Ovary (tissue), 9 donors: ENCODE results near the gene SNORC. TPM values are rescaled to one million over a fixed set of nuclear protein-coding genes. Genes with fewer than 3 reads are reported as not detected.

Experiments
- DNase-seq, 5 donors: peaks; one replicate each; pipeline ENCODE4 v3.0.0-alpha.2; 2019 to 2020
- H3K27ac ChIP-seq, 2 donors: fragments of 200-600 bp; one replicate each; pipeline versions ENCODE4 v1.5.1 to v1.8.0; 2019 to 2022
- H3K27me3 ChIP-seq: fragments of 200-600 bp; one replicate; pipeline ENCODE4 v1.8.0; 2022
- H3K36me3 ChIP-seq: fragments of 200-600 bp; sonication (generic); one replicate; pipeline ENCODE4 v1.5.1; 2019
- H3K4me1 ChIP-seq: one replicate; pipeline ENCODE4 v1.8.1; 2013; ENCODE audit warnings: mild to moderate bottlenecking, moderate library complexity; ENCODE audit not compliant: insufficient read depth
- H3K4me3 ChIP-seq: fragments of 200-600 bp; sonication (generic); one replicate; pipeline ENCODE4 v1.5.1; 2017
- H3K9me3 ChIP-seq, 2 donors: fragments of 200-600 bp in 1 of 2; sonication (generic) in 1 of 2; one replicate each; pipeline versions ENCODE4 v1.5.1 to v1.8.1; 2013 to 2019; ENCODE audit warnings: mild to moderate bottlenecking in 1 of 2, moderate library complexity in 1 of 2
- CTCF ChIP-seq, 3 donors: fragments of 450-650 bp in 2 of 3; fragments of 200-600 bp in 1 of 3; IDR thresholded peaks; one replicate each; pipeline versions ENCODE4 v1.5.1 to v1.8.0; 2016 to 2022; ENCODE audit warnings: antibody characterized with exemption in 3 of 3, mild to moderate bottlenecking in 1 of 3
- EP300 ChIP-seq: sonication (generic); formaldehyde crosslinking; IDR thresholded peaks from one replicate; pipeline ENCODE4 v1.6.1; 2017; ENCODE audit warnings: antibody characterized with exemption
- POLR2A ChIP-seq: fragments of 450-650 bp; IDR thresholded peaks from one replicate; pipeline ENCODE4 v1.6.1; 2017; ENCODE audit warnings: antibody characterized with exemption, mild to moderate bottlenecking, moderate library complexity
- WGBS, 3 donors: extraction: QIAGEN DNeasy Blood & Tissue Kit in 1 of 3; methylation state at CpG; one replicate each; pipeline versions ENCODE4 v1.1.5 to v1.1.7; 2013 to 2017; 5-methylcytosine and 5-hydroxymethylcytosine counted together
- intact Hi-C, 4 donors: fragments of 100-400 bp; cut with DNase I; formaldehyde crosslinking; loops; one replicate each; pipeline versions ENCODE4 v1.11.0 to v1.15.1; 2022 to 2023
- polyA plus RNA-seq, 2 donors: library from polyadenylated mRNA; stranded (reverse); fragments of 200-250 nt in 1 of 2; fragments of 350-450 nt in 1 of 2; fragmentation: Illumina TruSeq in 1 of 2; extraction: RNeasy Lipid Tissue Mini Kit (QIAGEN cat#74804) in 1 of 2; gene quantifications; one replicate each; pipeline ENCODE4 v1.2.3, GENCODE V29; 2013 to 2014
- small RNA-seq: library from RNA; depleted of rRNA; stranded (forward); fragments of <200 nt; gene quantifications from one replicate; pipeline ENCODE3, GENCODE V24; 2016
- total RNA-seq, 7 donors: library from RNA; depleted of rRNA in 2 of 7; stranded (reverse); fragments of >200 nt in 2 of 7; fragmentation: NEBNext Ultra II Directional in 3 of 7; extraction: Animal tissue kit (Norgen Biotek cat#: 25700) in 3 of 7; gene quantifications; one replicate each; pipeline versions ENCODE4 v1.1.0 to v1.2.4, GENCODE V29; 2016 to 2023
- donor health status: DM: no; HTN: no; CAD: no; lungs with moderate emphysema.
- donor health status: DM: no; HTN: no; CAD: no.
- donor health status: Bipolar disorder and iron deficiency.
- donor health status: DM: yes; HTN: yes; CAD: no.
- donor health status: DM: no; HTN: no; CAD: no.
- donor health status: DM: yes; HTN: yes; CAD: no.

Gene SNORC
- total and polyA plus RNA-seq, 9 donors: 0.10 to 2.9 (median 1.1) TPM

- no peak for DNase-seq
- H3K4me3 ChIP-seq: no peak overlapping the region
- no peak overlapping the region for H3K27ac ChIP-seq
- WGBS, 3 donors: 35 to 61% (median 49%) methylated on average over 11 of the region's 11 CpGs
- H3K4me1 ChIP-seq: peaks cover 3% of the 10 kb centered on the region
- TF ChIP-seq CTCF (IDR thresholded peaks at IDR 0.05): no peak
- no peak for TF ChIP-seq EP300
- TF ChIP-seq POLR2A: no peak
- H3K9me3 ChIP-seq: peaks cover 0 to 9% of the 10 kb centered on the region in 2 donors
- no peaks in the 10 kb centered on the region for H3K36me3 ChIP-seq
- intact Hi-C loops: no loop called here
- H3K27me3 ChIP-seq: no peaks in the 10 kb centered on the region
Measured at GRCh38 chr2:232925821-232926156, 55.7 kb downstream of the SNORC start.

- no peak for TF ChIP-seq EP300
- TF ChIP-seq CTCF (IDR thresholded peaks at IDR 0.05): no peak
- TF ChIP-seq POLR2A: no peak
- Histone ChIP-seq H3K4me1 (peaks cover 3% of the 10 kb centered on the region), H3K27ac (no peak overlapping the region), H3K9me3 (peaks cover 0 to 9% of the 10 kb centered on the region in 2 donors), H3K4me3 (no peak overlapping the region), H3K27me3 (no peaks in the 10 kb centered on the region), H3K36me3 (no peaks in the 10 kb centered on the region)
- 8 to 18% (median 17%) methylated on average over 13 of the region's 13 CpGs for WGBS, 3 donors
- no peak for DNase-seq
- intact Hi-C loops: no loop called here
Measured at GRCh38 chr2:232926431-232926939, 56.4 kb downstream of the SNORC start.

- H3K27ac ChIP-seq: no peak overlapping the region
- H3K36me3 ChIP-seq: no peaks in the 10 kb centered on the region
- 0 to 1% (median 1%) methylated on average over 57 to 76 of the region's 76 CpGs for WGBS, 3 donors
- intact Hi-C loops: no loop called here
- H3K4me3 ChIP-seq: peak overlapping the region; percentile 42
- no peaks in the 10 kb centered on the region for H3K27me3 ChIP-seq
- peaks cover 0 to 9% of the 10 kb centered on the region in 2 donors for H3K9me3 ChIP-seq
- no peak for DNase-seq
- H3K4me1 ChIP-seq: peaks cover 3% of the 10 kb centered on the region
- TF ChIP-seq EP300: no peak
- TF ChIP-seq POLR2A: no peak
- no peak for TF ChIP-seq CTCF (IDR thresholded peaks at IDR 0.05)
Measured at GRCh38 chr2:232927032-232927792, 57.1 kb downstream of the SNORC start.

- peak overlapping the region; percentile 42 for H3K4me3 ChIP-seq
- H3K27me3 ChIP-seq: no peaks in the 10 kb centered on the region
- no peak for DNase-seq
- no peaks in the 10 kb centered on the region for H3K36me3 ChIP-seq
- WGBS, 3 donors: 1 to 3% (median 1%) methylated on average over 38 to 111 of the region's 114 CpGs
- peaks cover 3% of the 10 kb centered on the region for H3K4me1 ChIP-seq
- no peak for TF ChIP-seq CTCF (IDR thresholded peaks at IDR 0.05)
- no peak for TF ChIP-seq POLR2A
- TF ChIP-seq EP300: no peak
- no peak overlapping the region for H3K27ac ChIP-seq
- intact Hi-C loops: no loop called here
- H3K9me3 ChIP-seq: peaks cover 0 to 9% of the 10 kb centered on the region in 2 donors
Measured at GRCh38 chr2:232927793-232928550, 57.9 kb downstream of the SNORC start.

Small RNA genes lying within 50 kb of the gene (small RNA-seq; reads per million reads assigned to genes)
- gene RF00019: not detected

Other genes starting within 250 kb of the SNORC start
- 10 to 100 TPM; 14.8 to 87.0 (median 46.8) TPM for gene EFHD1, start 236.7 kb upstream of the SNORC start, total RNA-seq
- 100 to 1,000 TPM in 1 of 2 donors, 10 to 100 TPM in 1; 83.4 to 154 TPM for gene EFHD1, start 236.7 kb upstream of the SNORC start, polyA plus RNA-seq
- 10 to 100 TPM; 55.2 to 83.6 (median 69.4) TPM for gene GIGYF2, start 172.9 kb upstream of the SNORC start, total RNA-seq
- gene GIGYF2, start 172.9 kb upstream of the SNORC start, polyA plus RNA-seq: 10 to 100 TPM; 22.1 to 55.9 TPM
- gene KCNJ13, start 93.7 kb upstream of the SNORC start, total RNA-seq: under 1 TPM in 1 of 7 donors, not detected in 6; 0.24 TPM
- gene KCNJ13, start 93.7 kb upstream of the SNORC start, polyA plus RNA-seq: not detected
- 1 to 10 TPM in 4 of 7 donors, under 1 TPM in 3; 0.18 to 3.1 (median 1.1) TPM for gene NGEF, start 143.0 kb downstream of the SNORC start, total RNA-seq
- gene NGEF, start 143.0 kb downstream of the SNORC start, polyA plus RNA-seq: under 1 TPM; 0.53 to 0.62 TPM
- not detected for gene NEU2, start 162.4 kb downstream of the SNORC start, total RNA-seq
- not detected for gene NEU2, start 162.4 kb downstream of the SNORC start, polyA plus RNA-seq
- 10 to 100 TPM in 1 of 7 donors, 1 to 10 TPM in 6; 4.1 to 11.4 (median 7.7) TPM for gene INPP5D, start 190.1 kb downstream of the SNORC start, total RNA-seq
- gene INPP5D, start 190.1 kb downstream of the SNORC start, polyA plus RNA-seq: 10 to 100 TPM in 1 of 2 donors, 1 to 10 TPM in 1; 4.3 to 14.4 TPM